GM12878 (cell line): Measurements from ENCODE around the gene CDH4. TPM values are rescaled to one million over a fixed set of nuclear protein-coding genes. Genes with fewer than 3 reads are reported as not detected.

ENCODE experiments used
- ATAC-seq: fragments of 200-7000 bp; cut with Tn5 transposase; 3 replicates; pipeline ENCODE4 v1.9.1; 2020; ENCODE audit warnings: mild to moderate bottlenecking, moderate library complexity
- BruUV-seq: library from RNA; stranded (reverse); fragments of 400-500 nt; replicated peaks from 2 replicates; lab custom pipeline; 2021; lab: Mats Ljungman, UMichigan
- CTCF ChIA-PET: fragments of 300-600 bp; sonication (Branson Sonifier 250); formaldehyde crosslinking; extraction: SDS; loops from one replicate; lab custom pipeline; 2021; ENCODE audit warnings: inconsistent platforms; lab: Yijun Ruan, JAX
- POLR2A ChIA-PET: fragments of 350-600 bp; formaldehyde crosslinking; extraction: SDS; loops from one replicate; lab custom pipeline; 2021; ENCODE audit warnings: inconsistent platforms; lab: Charles Lee
- RAD21 ChIA-PET: fragments of 300-600 bp; sonication (Branson Sonifier 250); formaldehyde crosslinking; loops from one replicate; lab custom pipeline; 2023; ENCODE audit warnings: antibody characterized with exemption; ENCODE audit not compliant: unreplicated experiment; lab: Charles Lee
- SMC1A ChIA-PET: fragments of 300-600 bp; sonication (Branson Sonifier 250); formaldehyde crosslinking; loops from one replicate; lab custom pipeline; 2023; ENCODE audit not compliant: unreplicated experiment, uncharacterized antibody; lab: Charles Lee
- DNase-seq: peaks from one replicate; pipeline ENCODE4 v3.0.0-alpha.2; 2011; ENCODE audit warnings: low read depth, low spot score
- FAIRE-seq: peaks from 3 replicates; lab custom pipeline; 2011; peaks lifted over from hg19 to GRCh38; lab: Jason Lieb, UNC
- H2AFZ ChIP-seq: 2 replicates; pipeline ENCODE4 v1.6.0; 2011; ENCODE audit warnings: low read depth, low read length, control low read depth; ENCODE audit not compliant: control insufficient read depth
- H3K27ac ChIP-seq: 2 replicates; pipeline ENCODE4 v1.5.1; 2011; ENCODE audit warnings: control low read depth; ENCODE audit not compliant: control insufficient read depth, insufficient read depth
- H3K27me3 ChIP-seq, 2 experiments: replicated peaks in 1 of 2; 2 replicates each; pipeline versions ENCODE4 v1.6.0 to v1.6.1; 2011; ENCODE audit warnings: low read length in 1 of 2; ENCODE audit not compliant: control insufficient read depth in 2 of 2, insufficient read depth in 2 of 2
- H3K36me3 ChIP-seq, 2 experiments: 2 replicates each; pipeline ENCODE4 v1.5.1; 2011; ENCODE audit warnings: low read length in 1 of 2; ENCODE audit not compliant: control insufficient read depth in 2 of 2, insufficient read depth in 2 of 2
- H3K4me1 ChIP-seq: 2 replicates; pipeline ENCODE4 v1.6.1; 2011; ENCODE audit warnings: mild to moderate bottlenecking, low read length, moderate library complexity, mixed read lengths; ENCODE audit not compliant: control insufficient read depth, insufficient read depth
- H3K4me2 ChIP-seq: 2 replicates; pipeline ENCODE4 v1.6.0; 2011; ENCODE audit warnings: control low read depth; ENCODE audit not compliant: control insufficient read depth, insufficient read depth
- H3K4me3 ChIP-seq: fragments of 200-600 bp; sonication (generic); 2 replicates; pipeline ENCODE4 v1.5.1; 2016
- H3K79me2 ChIP-seq: 2 replicates; pipeline ENCODE4 v1.6.0; 2011; ENCODE audit warnings: low read length; ENCODE audit not compliant: control insufficient read depth, insufficient read depth
- H3K9ac ChIP-seq: 2 replicates; pipeline ENCODE4 v1.8.0; 2011; ENCODE audit warnings: low read length, control low read depth, mixed read lengths; ENCODE audit not compliant: control insufficient read depth, insufficient read depth
- H3K9me3 ChIP-seq: replicated peaks from 3 replicates; pipeline ENCODE4 v1.5.1; 2011; ENCODE audit warnings: mild to moderate bottlenecking, low read length; ENCODE audit not compliant: control insufficient read depth, insufficient read depth
- H4K20me1 ChIP-seq: 2 replicates; pipeline ENCODE4 v1.6.0; 2011; ENCODE audit not compliant: control insufficient read depth, insufficient read depth
- CTCF ChIP-seq, 3 experiments: IDR thresholded peaks in 2 of 3; conservative IDR thresholded peaks in 1 of 3; 2 replicates each; pipeline ENCODE4 v1.5.1; 2011; ENCODE audit warnings: low read depth in 3 of 3, low read length in 3 of 3, mild to moderate bottlenecking in 3 of 3, control low read depth in 2 of 3, moderate library complexity in 2 of 3, inconsistent platforms in 1 of 3, mixed read lengths in 1 of 3; ENCODE audit not compliant: control insufficient read depth in 2 of 3, insufficient read depth in 1 of 3; ENCODE audit errors: extremely low read depth in 1 of 3
- EP300 ChIP-seq, 2 experiments: fragments of 150-350 bp in 1 of 2; IDR thresholded peaks; 2 replicates each; pipeline ENCODE4 v1.6.1; 2011 to 2012; ENCODE audit warnings: low read depth in 2 of 2, low read length in 2 of 2, borderline replicate concordance in 1 of 2, improper control_type of control experiment in 1 of 2, inconsistent platforms in 1 of 2; ENCODE audit not compliant: control insufficient read depth in 1 of 2
- FOXM1 ChIP-seq: IDR thresholded peaks from 2 replicates; pipeline ENCODE4 v1.6.1; 2012; ENCODE audit warnings: low read depth, mild to moderate bottlenecking, inconsistent platforms, low read length, moderate library complexity
- GABPA ChIP-seq: IDR thresholded peaks from 2 replicates; pipeline ENCODE4 v1.6.1; 2014; ENCODE audit warnings: antibody characterized with exemption, low read depth, mild to moderate bottlenecking, inconsistent platforms
- HCFC1 ChIP-seq: fragments of 150-350 bp; IDR thresholded peaks from 2 replicates; pipeline ENCODE4 v1.6.1; 2014; ENCODE audit warnings: low read length
- LARP7 ChIP-seq: fragments of 450-650 bp; IDR thresholded peaks from 2 replicates; pipeline ENCODE4 v1.6.1; 2017; ENCODE audit warnings: mild to moderate bottlenecking
- MLLT1 ChIP-seq: fragments of 450-650 bp; IDR thresholded peaks from 2 replicates; pipeline ENCODE4 v1.6.1; 2016; ENCODE audit warnings: mild to moderate bottlenecking
- NFYB ChIP-seq: IDR thresholded peaks from 2 replicates; pipeline ENCODE4 v1.6.1; 2011; ENCODE audit warnings: low read depth, mild to moderate bottlenecking, low read length, improper control_type of control experiment, moderate library complexity; ENCODE audit not compliant: insufficient read depth
- STAT3 ChIP-seq: IDR thresholded peaks from 2 replicates; pipeline ENCODE4 v1.6.1; 2011; ENCODE audit warnings: low read depth, low read length, improper control_type of control experiment
- TAF1 ChIP-seq: IDR thresholded peaks from 2 replicates; pipeline ENCODE4 v1.6.1; 2011; ENCODE audit warnings: mild to moderate bottlenecking, low read depth, low read length, borderline replicate concordance
- YY1 ChIP-seq: IDR thresholded peaks from 2 replicates; pipeline ENCODE4 v1.6.1; 2011; ENCODE audit warnings: low read depth, mild to moderate bottlenecking, low read length
- WGBS: methylation state at CpG from one replicate; pipeline ENCODE4 v1.1.6; 2016; ENCODE audit warnings: low lambda C conversion rate; ENCODE audit not compliant: insufficient replicate concordance, insufficient coverage; ENCODE audit errors: missing lambda C conversion rate; 5-methylcytosine and 5-hydroxymethylcytosine counted together
- in situ Hi-C: fragments of 300-500 bp; cut with MboI; formaldehyde crosslinking; loops from 9 replicates; pipeline ENCODE4 v1.14.3; 2018; ENCODE audit warnings: mixed read lengths
- intact Hi-C: fragments of 100-400 bp; cut with micrococcal nuclease; formaldehyde crosslinking; loops from one replicate; pipeline ENCODE4 v1.14.2; 2022; ENCODE audit not compliant: unreplicated experiment
- polyA plus RNA-seq, 11 experiments: library from polyadenylated mRNA; depleted of rRNA in 4 of 11; unstranded in 6 of 11; stranded (reverse) in 5 of 11; fragments of >200 nt; fragmentation: Nextera tagmentation in 4 of 11; fragmentation: Illumina TruSeq in 1 of 11; extraction: Ambion mirVana in 4 of 11; extraction: Trizol in 1 of 11; gene quantifications; 1 replicate in 1 of 11; 2 replicates in 10 of 11; pipeline versions ENCODE4 v1.2.1 to v1.2.3, GENCODE V29; 2011 to 2016; ENCODE audit warnings: inconsistent platforms in 2 of 11, missing spikeins in 2 of 11, low read depth in 1 of 11
- total RNA-seq, 4 experiments: library from RNA; depleted of rRNA in 3 of 4; stranded (reverse); fragments of >200 nt in 3 of 4; fragmentation: Illumina TruSeq in 1 of 4; extraction: Trizol in 1 of 4; gene quantifications; 2 replicates each; pipeline versions ENCODE4 v1.2.1 to v1.2.3, GENCODE V29; 2013 to 2021

The CDH4 gene
- total and polyA plus RNA-seq, 10 of the 15 experiments (the other 5 are each of a cell fraction or from before 2014, with no cell fraction given) = not detected

GRCh38 chr20:61564628-61565027 lies 312.6 kb downstream of the CDH4 start:
- no TSS peak for BruUV-seq
- no peak overlapping the region for H3K4me3 ChIP-seq
- 43% methylated on average over 8 of the region's 8 CpGs for WGBS
- H4K20me1 ChIP-seq = no peaks in the 10 kb centered on the region
- TF ChIP-seq HCFC1 (no peak), TAF1 (no peak), MLLT1 (no peak), STAT3 (no peak), FOXM1 (no peak), NFYB (no peak), EP300 (IDR thresholded peaks at IDR 0.05; ENCODE audit: borderline replicate concordance in 1 of 2, control insufficient read depth in 1 of 2, low read depth in 2 of 2, low read length in 2 of 2) (no peak), YY1 (no peak), GABPA (no peak), CTCF (IDR thresholded peaks at IDR 0.05 in 2 of 3, conservative IDR thresholded peaks at IDR 0.05 in 1 of 3; ENCODE audit: control insufficient read depth in 2 of 3, extremely low read depth in 1 of 3, insufficient read depth in 1 of 3, low read depth in 3 of 3, low read length in 3 of 3) (no peak), LARP7 (no peak)
- no peak overlapping the region for H3K9ac ChIP-seq
- no peak overlapping the region for H3K27ac ChIP-seq
- ATAC-seq = no peak
- ChIA-PET RAD21 (no interaction called here), SMC1A (no interaction called here), POLR2A (no interaction called here), CTCF (no interaction called here)
- no peak for DNase-seq
- H3K79me2 ChIP-seq = no peaks in the 10 kb centered on the region
- no peak overlapping the region for H3K4me2 ChIP-seq
- in situ Hi-C loops = no loop called here
- H3K9me3 ChIP-seq = peaks cover 2% of the 10 kb centered on the region; the same call in 1 of the 3 replicates
- intact Hi-C loops = no loop called here
- H3K4me1 ChIP-seq = no peaks in the 10 kb centered on the region
- H2AFZ ChIP-seq = no peak overlapping the region
- FAIRE-seq = no peak
- no peaks in the 10 kb centered on the region for H3K27me3 ChIP-seq
- H3K36me3 ChIP-seq = no peaks in the 10 kb centered on the region
